Mucosa of descending colon (tissue), 3 donors: Measurements from ENCODE around the gene THBS1. TPM values are rescaled to one million over a fixed set of nuclear protein-coding genes. Genes with fewer than 3 reads are reported as not detected.

Experiments used
- ATAC-seq: fragments of 200-7000 bp; cut with Tn5 transposase; one replicate; pipeline ENCODE4 v1.9.1; 2020; ENCODE audit warnings: mild to moderate bottlenecking, moderate library complexity
- DNase-seq, 3 donors: peaks; one replicate each; pipeline ENCODE4 v3.0.0-alpha.2; 2020
- H3K36me3 ChIP-seq: fragments of 200-600 bp; one replicate; pipeline ENCODE4 v1.8.0; 2021; ENCODE audit warnings: low read depth, mild to moderate bottlenecking
- H3K4me1 ChIP-seq: fragments of 200-600 bp; one replicate; pipeline ENCODE4 v1.8.0; 2021; ENCODE audit warnings: low read depth, mild to moderate bottlenecking
- H3K4me3 ChIP-seq: fragments of 200-600 bp; one replicate; pipeline ENCODE4 v1.8.0; 2021; ENCODE audit warnings: mild to moderate bottlenecking
- H3K9me3 ChIP-seq: fragments of 200-600 bp; one replicate; pipeline ENCODE4 v1.8.0; 2021; ENCODE audit warnings: mild to moderate bottlenecking
- CTCF ChIP-seq: fragments of 200-600 bp; IDR thresholded peaks from one replicate; pipeline ENCODE4 v1.8.0; 2022; ENCODE audit warnings: antibody characterized with exemption, mild to moderate bottlenecking
- intact Hi-C, 2 donors: fragments of 100-400 bp; cut with DNase I in 1 of 2; cut with micrococcal nuclease in 1 of 2; formaldehyde crosslinking; loops; one replicate each; pipeline versions ENCODE4 v1.11.0 to v1.11.1; 2022; cut with DNase I, micrococcal nuclease
- total RNA-seq, 3 donors: library from RNA; stranded (reverse); fragmentation: NEBNext Ultra II Directional in 2 of 3; extraction: Animal tissue kit (Norgen Biotek cat#: 25700) in 2 of 3; gene quantifications; one replicate each; pipeline versions ENCODE4 v1.2.1 to v1.2.4, GENCODE V29; 2021 to 2023
- donor health status: DM: no; HTN: no; CAD: no; lungs with moderate emphysema.
- donor health status: DM: no; HTN: no; CAD: no.
- donor health status: DM: no; HTN: yes; CAD: no.

THBS1 gene
- total RNA-seq, 3 donors from 2014 or later: 209 to 356 (median 288) TPM

GRCh38 chr15:39589193-39589814, 8.4 kb downstream of the THBS1 start:
- intact Hi-C loops: loop anchor here in 1 of 2 donors (10.0 kb wide), 3 partner anchors 165 to 775 kb away; no protein-coding TSS in a partner anchor
- peaks cover 5% of the 10 kb centered on the region for H3K36me3 ChIP-seq

GRCh38 chr15:39589815-39590644, 9.2 kb downstream of the THBS1 start:
- no peaks in the 10 kb centered on the region for H3K9me3 ChIP-seq
- no peak for TF ChIP-seq CTCF
- ATAC-seq (no peak), DNase-seq (no peak)
- intact Hi-C loops: loop anchor here (5.0 to 10.0 kb wide), 5 partner anchors 95 to 775 kb away; no protein-coding TSS in a partner anchor
- peaks cover 5% of the 10 kb centered on the region for H3K36me3 ChIP-seq
- H3K4me1 ChIP-seq: peaks cover 18% of the 10 kb centered on the region
- no peak overlapping the region for H3K4me3 ChIP-seq

More at GRCh38 chr15:39589193-39589814, 8.4 kb downstream of the THBS1 start:
- Histone ChIP-seq H3K4me3 (no peak overlapping the region), H3K4me1 (peaks cover 17% of the 10 kb centered on the region), H3K9me3 (no peaks in the 10 kb centered on the region)
- no peak for TF ChIP-seq CTCF
- DNase-seq (no peak), ATAC-seq (no peak)

- Histone ChIP-seq H3K9me3 (no peaks in the 10 kb centered on the region), H3K4me3 (no peak overlapping the region), H3K4me1 (peaks cover 23% of the 10 kb centered on the region), H3K36me3 (peaks cover 5% of the 10 kb centered on the region)
- intact Hi-C loops: loop anchor here in 1 of 2 donors (5.0 to 10.0 kb wide), 2 partner anchors 93 to 166 kb away; no protein-coding TSS in a partner anchor
- TF ChIP-seq CTCF: no peak
- DNase-seq: no peak
- no peak for ATAC-seq
Measured at GRCh38 chr15:39591141-39591895, 10.4 kb downstream of the THBS1 start.

GRCh38 chr15:39591896-39592315, 11.0 kb downstream of the THBS1 start:
- no peaks in the 10 kb centered on the region for H3K9me3 ChIP-seq
- DNase-seq (no peak), ATAC-seq (no peak)
- H3K4me3 ChIP-seq: no peak overlapping the region
- TF ChIP-seq CTCF: no peak
- H3K36me3 ChIP-seq: peaks cover 5% of the 10 kb centered on the region
- intact Hi-C loops: loop anchor here in 1 of 2 donors (5.0 to 10.0 kb wide), 2 partner anchors 93 to 165 kb away; no protein-coding TSS in a partner anchor
- H3K4me1 ChIP-seq: peaks cover 29% of the 10 kb centered on the region

- intact Hi-C loops: loop anchor here in 1 of 2 donors (5.0 to 10.0 kb wide), 2 partner anchors 92 to 165 kb away; no protein-coding TSS in a partner anchor
Measured at GRCh38 chr15:39592500-39592899, 11.6 kb downstream of the THBS1 start.

More at GRCh38 chr15:39592500-39592899, 11.6 kb downstream of the THBS1 start:
- Histone ChIP-seq H3K9me3 (no peaks in the 10 kb centered on the region), H3K4me3 (no peak overlapping the region), H3K36me3 (peaks cover 5% of the 10 kb centered on the region), H3K4me1 (peaks cover 32% of the 10 kb centered on the region)
- TF ChIP-seq CTCF: no peak
- ATAC-seq (no peak), DNase-seq (no peak)
